ENCODE data around the gene PADI4. TPM values are rescaled to one million over a fixed set of nuclear protein-coding genes. Genes with fewer than 3 reads are reported as not detected.

The PADI4 gene
- total RNA-seq, 4 donors from 2014 or later, result 0.56 to 16.1 (median 2.2) TPM

- no peak for TF ChIP-seq CTCF (IDR thresholded peaks at IDR 0.05)
- no peak for DNase-seq (ENCODE audit: low spot score)
- no peak for ATAC-seq (ENCODE audit: low FRiP score)
These were observed 101.4 kb downstream of the PADI4 start for GRCh38 chr1:17409391-17409811.

- no peak for ATAC-seq (ENCODE audit: low FRiP score)
- no peak for DNase-seq (ENCODE audit: low spot score)
- TF ChIP-seq CTCF (IDR thresholded peaks at IDR 0.05), result no peak
These were observed 104.3 kb downstream of the PADI4 start for GRCh38 chr1:17412093-17412870.

Small RNAs within 50 kb of the gene (small RNA-seq; reads per million reads assigned to genes)
- not detected for gene MIR3972

Other genes starting within 250 kb of the PADI4 start
- 10 to 100 TPM in 1 of 4 donors, 1 to 10 TPM in 2, under 1 TPM in 1; 0.37 to 19.9 (median 1.6) TPM for gene PADI2, start 188.7 kb upstream of the PADI4 start, total RNA-seq
- gene PADI1, start 103.1 kb upstream of the PADI4 start, total RNA-seq, result not detected
- gene PADI3, start 59.1 kb upstream of the PADI4 start, total RNA-seq, result not detected
- gene PADI6, start 64.0 kb downstream of the PADI4 start, total RNA-seq, result not detected
- gene RCC2, start 131.5 kb downstream of the PADI4 start, total RNA-seq, result 10 to 100 TPM; 20.9 to 44.4 (median 26.6) TPM
- 10 to 100 TPM; 17.3 to 59.0 (median 39.9) TPM for gene ARHGEF10L, start 231.5 kb downstream of the PADI4 start, total RNA-seq